Duodenal mucosa (tissue), 2 donors: ENCODE results near the gene IL21R.

Experiments
- H3K27ac ChIP-seq: one replicate; pipeline ENCODE4 v1.7.0; 2013; ENCODE audit warnings: low read depth, low read length
- H3K27me3 ChIP-seq, 2 donors: one replicate each; pipeline ENCODE4 v1.7.0; 2013; ENCODE audit warnings: low read length in 2 of 2, control low read depth in 1 of 2; ENCODE audit not compliant: insufficient read depth in 2 of 2, control insufficient read depth in 1 of 2
- H3K36me3 ChIP-seq, 2 donors: one replicate each; pipeline ENCODE4 v1.7.0; 2013; ENCODE audit warnings: low read length in 2 of 2, control low read depth in 1 of 2; ENCODE audit not compliant: insufficient read depth in 2 of 2, control insufficient read depth in 1 of 2
- H3K4me1 ChIP-seq, 2 donors: one replicate each; pipeline ENCODE4 v1.7.0; 2013; ENCODE audit warnings: low read length in 2 of 2, control low read depth in 1 of 2; ENCODE audit not compliant: insufficient read depth in 2 of 2, control insufficient read depth in 1 of 2
- H3K4me3 ChIP-seq, 2 donors: one replicate each; pipeline ENCODE4 v1.7.0; 2013; ENCODE audit warnings: low read length in 2 of 2, low read depth in 1 of 2
- H3K9ac ChIP-seq, 2 donors: one replicate each; pipeline ENCODE4 v1.7.0; 2013; ENCODE audit warnings: low read length in 2 of 2, low read depth in 1 of 2
- H3K9me3 ChIP-seq, 2 donors: one replicate each; pipeline ENCODE4 v1.7.0; 2013; ENCODE audit warnings: low read length in 2 of 2, control low read depth in 1 of 2; ENCODE audit not compliant: control insufficient read depth in 1 of 2

IL21R gene

DNA sequence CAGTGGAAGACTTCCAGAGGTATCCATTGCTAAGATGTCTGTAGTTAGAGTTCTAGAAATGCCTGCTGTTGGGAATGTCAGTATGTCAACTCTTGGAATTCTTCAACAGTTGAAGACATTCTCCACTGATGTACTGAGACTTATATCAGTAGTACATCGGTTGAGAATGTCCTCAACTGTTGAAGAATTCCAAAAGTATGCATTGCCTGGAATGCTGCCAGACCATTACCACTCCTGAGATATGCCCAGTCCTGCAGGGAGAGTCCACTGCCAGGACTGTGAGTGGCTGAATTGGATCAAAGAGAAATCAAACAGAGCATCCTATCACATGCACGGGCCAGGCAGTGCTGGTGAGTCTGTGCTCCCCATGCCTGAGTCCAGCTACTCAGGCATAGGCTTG lies 42.0 kb downstream of the IL21R start:
- no peaks in the 10 kb centered on the region for H3K27me3 ChIP-seq
- H3K27ac ChIP-seq, result no peak overlapping the region
- no peaks in the 10 kb centered on the region for H3K4me1 ChIP-seq
- H3K9me3 ChIP-seq, result peaks cover 6 to 8% of the 10 kb centered on the region in 2 donors
- no peak overlapping the region for H3K4me3 ChIP-seq
- peaks cover 0 to 7% of the 10 kb centered on the region in 2 donors for H3K36me3 ChIP-seq
- no peak overlapping the region for H3K9ac ChIP-seq

DNA sequence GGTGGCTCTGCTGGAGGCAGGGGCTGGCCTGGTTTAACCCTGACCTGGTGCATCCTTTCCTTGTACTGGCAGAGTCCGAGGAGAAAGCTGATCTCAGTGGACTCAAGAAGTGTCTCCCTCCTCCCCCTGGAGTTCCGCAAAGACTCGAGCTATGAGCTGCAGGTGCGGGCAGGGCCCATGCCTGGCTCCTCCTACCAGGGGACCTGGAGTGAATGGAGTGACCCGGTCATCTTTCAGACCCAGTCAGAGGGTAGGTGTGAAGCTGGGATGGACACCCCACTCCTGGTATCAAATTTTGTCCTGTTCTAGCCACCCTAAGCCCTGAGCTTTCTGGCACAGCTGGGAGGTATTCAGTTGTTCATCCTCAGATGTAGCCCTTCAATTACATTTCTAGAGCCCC lies 42.5 kb downstream of the IL21R start:
- H3K4me1 ChIP-seq, result peaks cover 3 to 4% of the 10 kb centered on the region in 2 donors
- peaks cover 0 to 7% of the 10 kb centered on the region in 2 donors for H3K36me3 ChIP-seq
- no peak overlapping the region for H3K4me3 ChIP-seq
- peaks cover 6 to 8% of the 10 kb centered on the region in 2 donors for H3K9me3 ChIP-seq
- H3K27me3 ChIP-seq, result peaks cover 3 to 5% of the 10 kb centered on the region in 2 donors
- no peak overlapping the region for H3K27ac ChIP-seq
- H3K9ac ChIP-seq, result no peak overlapping the region

DNA sequence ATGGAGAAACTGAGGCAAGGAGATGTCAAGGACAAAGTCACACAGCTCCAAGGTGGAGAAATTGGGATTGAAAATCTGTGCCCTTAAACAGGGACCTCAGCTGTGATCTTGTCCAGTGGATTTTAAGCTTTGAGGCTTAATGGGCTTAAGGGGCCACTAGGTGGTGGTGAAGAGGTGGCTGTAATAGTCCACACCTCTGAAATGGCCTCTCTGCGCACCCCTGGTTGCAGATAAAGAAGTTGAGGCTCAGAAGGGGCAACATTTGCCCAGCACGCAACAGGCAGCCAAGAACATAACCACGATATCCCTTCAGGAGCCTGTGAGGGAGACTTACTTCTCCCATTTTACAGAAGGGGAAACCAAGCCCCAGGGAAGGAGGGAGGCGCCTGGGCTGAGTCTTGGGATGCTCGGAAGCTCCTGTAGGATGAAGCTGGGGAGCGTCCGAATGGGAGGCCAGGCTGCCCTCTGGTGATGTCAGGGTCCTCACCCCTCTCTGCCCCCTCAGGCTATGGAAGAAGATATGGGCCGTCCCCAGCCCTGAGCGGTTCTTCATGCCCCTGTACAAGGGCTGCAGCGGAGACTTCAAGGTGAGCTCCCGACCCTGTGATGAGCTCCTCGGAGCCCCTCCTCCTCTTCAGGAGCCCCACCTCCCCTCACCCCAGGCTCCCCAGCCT lies 43.7 kb downstream of the IL21R start:
- Histone ChIP-seq H3K27ac (no peak overlapping the region), H3K9me3 (peaks cover 6 to 8% of the 10 kb centered on the region in 2 donors), H3K9ac (no peak overlapping the region), H3K36me3 (peaks cover 0 to 7% of the 10 kb centered on the region in 2 donors), H3K4me1 (peaks cover 5 to 13% of the 10 kb centered on the region in 2 donors), H3K27me3 (peaks cover 7 to 15% of the 10 kb centered on the region in 2 donors), H3K4me3 (no peak overlapping the region)

DNA sequence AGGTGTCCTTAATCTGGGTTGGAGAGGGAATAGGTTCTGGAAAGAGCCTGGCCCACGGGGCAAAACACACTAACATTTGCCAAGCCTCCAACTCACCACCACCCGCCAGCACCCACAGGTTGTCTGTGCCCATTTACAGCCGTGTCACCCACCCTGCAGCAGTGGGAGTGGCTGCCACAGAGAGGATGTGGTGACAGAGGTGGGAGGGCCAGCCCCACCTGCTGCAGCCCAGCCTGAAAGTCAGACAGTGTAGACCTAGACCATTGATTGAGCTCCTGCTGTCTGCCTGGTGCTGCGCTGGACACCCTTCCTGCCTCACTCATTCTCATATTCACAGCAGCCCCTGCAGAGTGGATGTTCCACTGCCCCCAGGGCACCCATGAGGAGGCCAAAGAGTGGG lies 44.7 kb downstream of the IL21R start:
- Histone ChIP-seq H3K4me1 (peaks cover 5 to 19% of the 10 kb centered on the region in 2 donors), H3K36me3 (peaks cover 0 to 7% of the 10 kb centered on the region in 2 donors), H3K9me3 (peaks cover 6 to 8% of the 10 kb centered on the region in 2 donors), H3K4me3 (no peak overlapping the region), H3K9ac (no peak overlapping the region), H3K27me3 (peaks cover 7 to 20% of the 10 kb centered on the region in 2 donors), H3K27ac (no peak overlapping the region)

DNA sequence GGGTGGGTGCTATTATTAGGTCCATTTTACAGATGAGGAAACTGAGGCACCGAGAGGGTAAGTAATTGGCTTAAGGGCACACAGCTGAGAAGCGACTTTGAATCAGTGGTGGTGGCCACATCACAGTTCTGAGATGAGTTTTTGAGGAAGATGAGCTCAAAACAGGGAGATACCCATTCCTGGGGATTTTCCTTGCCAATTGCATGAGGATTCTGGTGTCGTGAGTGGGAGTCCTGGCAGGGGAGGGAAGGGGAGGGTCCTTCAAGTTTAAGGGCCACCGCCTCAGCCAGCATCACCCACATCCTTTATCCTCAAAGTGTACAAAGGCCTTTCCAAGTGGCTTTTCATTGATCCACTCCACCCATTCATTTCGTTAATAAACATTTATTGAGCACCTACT lies 45.3 kb downstream of the IL21R start:
- Histone ChIP-seq H3K27me3 (peaks cover 7 to 20% of the 10 kb centered on the region in 2 donors), H3K4me3 (no peak overlapping the region), H3K36me3 (peaks cover 0 to 7% of the 10 kb centered on the region in 2 donors), H3K9me3 (peaks cover 6 to 8% of the 10 kb centered on the region in 2 donors), H3K9ac (no peak overlapping the region), H3K4me1 (peaks cover 5 to 19% of the 10 kb centered on the region in 2 donors), H3K27ac (no peak overlapping the region)

DNA sequence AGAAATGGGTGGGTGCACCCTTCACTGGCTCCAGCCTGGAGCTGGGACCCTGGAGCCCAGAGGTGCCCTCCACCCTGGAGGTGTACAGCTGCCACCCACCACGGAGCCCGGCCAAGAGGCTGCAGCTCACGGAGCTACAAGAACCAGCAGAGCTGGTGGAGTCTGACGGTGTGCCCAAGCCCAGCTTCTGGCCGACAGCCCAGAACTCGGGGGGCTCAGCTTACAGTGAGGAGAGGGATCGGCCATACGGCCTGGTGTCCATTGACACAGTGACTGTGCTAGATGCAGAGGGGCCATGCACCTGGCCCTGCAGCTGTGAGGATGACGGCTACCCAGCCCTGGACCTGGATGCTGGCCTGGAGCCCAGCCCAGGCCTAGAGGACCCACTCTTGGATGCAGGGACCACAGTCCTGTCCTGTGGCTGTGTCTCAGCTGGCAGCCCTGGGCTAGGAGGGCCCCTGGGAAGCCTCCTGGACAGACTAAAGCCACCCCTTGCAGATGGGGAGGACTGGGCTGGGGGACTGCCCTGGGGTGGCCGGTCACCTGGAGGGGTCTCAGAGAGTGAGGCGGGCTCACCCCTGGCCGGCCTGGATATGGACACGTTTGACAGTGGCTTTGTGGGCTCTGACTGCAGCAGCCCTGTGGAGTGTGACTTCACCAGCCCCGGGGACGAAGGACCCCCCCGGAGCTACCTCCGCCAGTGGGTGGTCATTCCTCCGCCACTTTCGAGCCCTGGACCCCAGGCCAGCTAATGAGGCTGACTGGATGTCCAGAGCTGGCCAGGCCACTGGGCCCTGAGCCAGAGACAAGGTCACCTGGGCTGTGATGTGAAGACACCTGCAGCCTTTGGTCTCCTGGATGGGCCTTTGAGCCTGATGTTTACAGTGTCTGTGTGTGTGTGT lies 46.8 kb downstream of the IL21R start:
- peaks cover 5 to 19% of the 10 kb centered on the region in 2 donors for H3K4me1 ChIP-seq

DNA sequence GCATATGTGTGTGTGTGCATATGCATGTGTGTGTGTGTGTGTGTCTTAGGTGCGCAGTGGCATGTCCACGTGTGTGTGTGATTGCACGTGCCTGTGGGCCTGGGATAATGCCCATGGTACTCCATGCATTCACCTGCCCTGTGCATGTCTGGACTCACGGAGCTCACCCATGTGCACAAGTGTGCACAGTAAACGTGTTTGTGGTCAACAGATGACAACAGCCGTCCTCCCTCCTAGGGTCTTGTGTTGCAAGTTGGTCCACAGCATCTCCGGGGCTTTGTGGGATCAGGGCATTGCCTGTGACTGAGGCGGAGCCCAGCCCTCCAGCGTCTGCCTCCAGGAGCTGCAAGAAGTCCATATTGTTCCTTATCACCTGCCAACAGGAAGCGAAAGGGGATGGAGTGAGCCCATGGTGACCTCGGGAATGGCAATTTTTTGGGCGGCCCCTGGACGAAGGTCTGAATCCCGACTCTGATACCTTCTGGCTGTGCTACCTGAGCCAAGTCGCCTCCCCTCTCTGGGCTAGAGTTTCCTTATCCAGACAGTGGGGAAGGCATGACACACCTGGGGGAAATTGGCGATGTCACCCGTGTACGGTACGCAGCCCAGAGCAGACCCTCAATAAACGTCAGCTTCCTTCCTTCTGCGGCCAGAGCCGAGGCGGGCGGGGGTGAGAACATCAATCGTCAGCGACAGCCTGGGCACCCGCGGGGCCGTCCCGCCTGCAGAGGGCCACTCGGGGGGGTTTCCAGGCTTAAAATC lies 47.6 kb downstream of the IL21R start:
- Histone ChIP-seq H3K9me3 (peaks cover 1 to 2% of the 10 kb centered on the region in 2 donors), H3K27me3 (peaks cover 9 to 20% of the 10 kb centered on the region in 2 donors), H3K36me3 (no peaks in the 10 kb centered on the region), H3K9ac (no peak overlapping the region), H3K4me1 (peaks cover 5 to 19% of the 10 kb centered on the region in 2 donors), H3K27ac (no peak overlapping the region), H3K4me3 (no peak overlapping the region)

More for the DNA sequence above, 46.8 kb downstream of the IL21R start:
- Histone ChIP-seq H3K4me3 (no peak overlapping the region), H3K9me3 (peaks cover 6 to 8% of the 10 kb centered on the region in 2 donors), H3K36me3 (peaks cover 0 to 7% of the 10 kb centered on the region in 2 donors), H3K27me3 (peaks cover 9 to 20% of the 10 kb centered on the region in 2 donors), H3K27ac (no peak overlapping the region), H3K9ac (no peak overlapping the region)

DNA sequence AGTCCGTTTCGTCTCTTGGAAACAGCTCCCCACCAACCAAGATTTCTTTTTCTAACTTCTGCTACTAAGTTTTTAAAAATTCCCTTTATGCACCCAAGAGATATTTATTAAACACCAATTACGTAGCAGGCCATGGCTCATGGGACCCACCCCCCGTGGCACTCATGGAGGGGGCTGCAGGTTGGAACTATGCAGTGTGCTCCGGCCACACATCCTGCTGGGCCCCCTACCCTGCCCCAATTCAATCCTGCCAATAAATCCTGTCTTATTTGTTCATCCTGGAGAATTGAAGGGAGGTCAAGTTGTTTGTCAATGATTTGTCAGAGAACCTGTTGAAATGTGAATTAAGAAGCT lies 48.2 kb downstream of the IL21R start:
- H3K27ac ChIP-seq, result no peak overlapping the region
- no peaks in the 10 kb centered on the region for H3K9me3 ChIP-seq
- no peak overlapping the region for H3K9ac ChIP-seq
- no peaks in the 10 kb centered on the region for H3K36me3 ChIP-seq
- no peak overlapping the region for H3K4me3 ChIP-seq
- peaks cover 5 to 19% of the 10 kb centered on the region in 2 donors for H3K4me1 ChIP-seq
- peaks cover 9 to 20% of the 10 kb centered on the region in 2 donors for H3K27me3 ChIP-seq

DNA sequence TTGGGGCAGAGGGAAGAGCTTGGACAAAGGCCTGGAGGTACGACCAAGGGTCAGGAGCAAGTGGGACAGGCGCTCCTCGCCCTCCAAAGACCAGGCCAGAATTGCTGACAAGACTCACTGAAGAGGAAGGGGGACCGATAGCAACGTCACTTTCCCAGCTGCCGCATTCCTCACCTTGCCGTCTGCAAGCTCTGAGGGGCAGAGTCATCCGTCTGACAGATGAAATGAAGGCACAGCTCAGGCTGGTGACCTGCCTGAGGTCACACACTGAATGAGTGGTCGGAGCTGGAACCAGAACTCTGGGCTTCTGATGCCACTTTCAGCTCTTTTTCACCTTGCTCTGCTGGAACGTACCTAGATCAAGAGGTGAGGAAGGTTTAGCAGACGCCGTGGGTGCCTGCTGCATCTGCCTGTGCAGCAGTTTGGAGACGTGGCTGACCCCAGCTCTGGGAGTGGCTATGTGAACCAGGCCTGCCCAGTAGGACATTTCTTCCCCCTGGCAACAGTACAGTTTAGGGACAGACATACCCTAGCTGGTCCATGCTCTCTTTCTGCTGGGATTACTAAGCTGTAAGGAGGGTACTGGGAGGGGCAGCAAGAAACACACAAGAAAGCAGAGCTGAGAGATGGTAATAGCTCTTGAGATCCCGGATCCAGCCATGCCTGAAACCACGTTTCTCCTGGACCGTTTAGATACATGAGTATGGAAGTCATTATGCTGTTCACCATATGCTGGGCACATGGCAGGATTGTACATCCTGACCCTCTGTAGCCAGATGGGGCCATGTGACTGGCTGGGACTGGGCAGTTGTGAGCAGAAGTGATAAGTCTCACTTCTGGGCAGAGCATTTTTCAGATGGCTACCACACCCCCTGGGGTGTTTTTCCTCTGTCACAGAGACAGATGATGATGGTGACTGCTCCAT lies 50.9 kb downstream of the IL21R start:
- no peaks in the 10 kb centered on the region for H3K9me3 ChIP-seq
- no peaks in the 10 kb centered on the region for H3K36me3 ChIP-seq
- no peak overlapping the region for H3K27ac ChIP-seq
- H3K4me3 ChIP-seq, result no peak overlapping the region
- H3K4me1 ChIP-seq, result peaks cover 5 to 19% of the 10 kb centered on the region in 2 donors
- peaks cover 11 to 20% of the 10 kb centered on the region in 2 donors for H3K27me3 ChIP-seq
- H3K9ac ChIP-seq, result no peak overlapping the region
